Keratinocyte (primary cell): ENCODE data around the gene VWC2L. TPM values are rescaled to one million over a fixed set of nuclear protein-coding genes. Genes with fewer than 3 reads are reported as not detected.

Source experiments
- DNase-seq: peaks from one replicate; pipeline ENCODE4 v3.0.0-alpha.2; 2011; ENCODE audit warnings: low read depth, missing footprints, low spot score
- FAIRE-seq: peaks from 2 replicates; lab custom pipeline; 2011; peaks lifted over from hg19 to GRCh38; lab: Jason Lieb, UNC
- H2AFZ ChIP-seq: 2 replicates; pipeline ENCODE4 v1.6.0; 2012; ENCODE audit warnings: low read length, control low read depth, inconsistent platforms; ENCODE audit not compliant: control insufficient read depth
- H3K27ac ChIP-seq: 2 replicates; pipeline ENCODE4 v1.5.1; 2011; ENCODE audit warnings: low read length; ENCODE audit not compliant: control insufficient read depth, insufficient read depth
- H3K27me3 ChIP-seq: 3 replicates; pipeline ENCODE4 v1.6.0; 2011; ENCODE audit warnings: low read length; ENCODE audit not compliant: control insufficient read depth, insufficient read depth; ENCODE audit errors: extremely low read depth
- H3K36me3 ChIP-seq, 2 experiments: 2 replicates in 1 of 2; 3 replicates in 1 of 2; pipeline ENCODE4 v1.5.1; 2011; ENCODE audit warnings: low read length in 2 of 2, mild to moderate bottlenecking in 1 of 2; ENCODE audit not compliant: control insufficient read depth in 2 of 2, insufficient read depth in 2 of 2; ENCODE audit errors: extremely low read depth in 1 of 2
- H3K4me1 ChIP-seq: 3 replicates; pipeline ENCODE4 v1.5.1; 2011; ENCODE audit warnings: low read length; ENCODE audit not compliant: control insufficient read depth, insufficient read depth; ENCODE audit errors: extremely low read depth
- H3K4me2 ChIP-seq: 3 replicates; pipeline ENCODE4 v1.6.0; 2011; ENCODE audit warnings: low read depth, low read length; ENCODE audit not compliant: control insufficient read depth, insufficient read depth; ENCODE audit errors: extremely low read depth
- H3K4me3 ChIP-seq, 3 experiments: fragments of 200-600 bp in 1 of 3; sonication (generic) in 1 of 3; 2 replicates in 2 of 3; 3 replicates in 1 of 3; pipeline ENCODE4 v1.5.1; 2011 to 2016; ENCODE audit warnings: low read length in 3 of 3, mild to moderate bottlenecking in 3 of 3, control low read depth in 2 of 3, inconsistent platforms in 1 of 3, low read depth in 1 of 3, mixed read lengths in 1 of 3, mixed run types in 1 of 3, moderate library complexity in 1 of 3; ENCODE audit not compliant: control insufficient read depth in 2 of 3, insufficient read depth in 2 of 3; ENCODE audit errors: extremely low read depth in 1 of 3
- H3K79me2 ChIP-seq: 2 replicates; pipeline ENCODE4 v1.6.0; 2012; ENCODE audit warnings: low read length; ENCODE audit not compliant: control insufficient read depth, insufficient read depth
- H3K9ac ChIP-seq: 3 replicates; pipeline ENCODE4 v1.6.0; 2011; ENCODE audit warnings: low read length; ENCODE audit not compliant: control insufficient read depth, insufficient read depth; ENCODE audit errors: extremely low read depth
- H3K9me1 ChIP-seq: 3 replicates; pipeline ENCODE4 v1.6.0; 2011; ENCODE audit warnings: low read length; ENCODE audit not compliant: control insufficient read depth, insufficient read depth; ENCODE audit errors: extremely low read depth
- H3K9me3 ChIP-seq: 2 replicates; pipeline ENCODE4 v1.5.1; 2012; ENCODE audit warnings: low read depth, low read length; ENCODE audit not compliant: control insufficient read depth
- H4K20me1 ChIP-seq: 3 replicates; pipeline ENCODE4 v1.6.0; 2011; ENCODE audit warnings: low read length; ENCODE audit not compliant: control insufficient read depth, insufficient read depth; ENCODE audit errors: extremely low read depth
- EZH2 ChIP-seq: IDR thresholded peaks from one replicate; pipeline ENCODE4 v1.6.1; 2012; ENCODE audit warnings: inconsistent platforms, mild to moderate bottlenecking, low read length, moderate library complexity
- dilution Hi-C: fragments of 300-500 bp; cut with MboI; formaldehyde crosslinking; loops from one replicate; pipeline ENCODE4 v1.7.0; 2020; ENCODE audit warnings: low sequenced_read_pairs; ENCODE audit not compliant: extremely low pct_ligation_motif_present
- polyA plus RNA-seq, 5 experiments: library from polyadenylated mRNA; depleted of rRNA in 3 of 5; stranded (reverse) in 3 of 5; stranded (forward) in 1 of 5; unstranded in 1 of 5; fragments of >200 nt; gene quantifications; 1 replicate in 1 of 5; 2 replicates in 3 of 5; 3 replicates in 1 of 5; pipeline versions ENCODE4 v1.2.1 to v1.2.3, GENCODE V29; 2011 to 2012; ENCODE audit warnings: missing spikeins in 2 of 5, low read depth in 1 of 5, low replicate concordance in 1 of 5
- TF ChIP-seq, protein P1 (sequence below), 3 experiments: IDR thresholded peaks in 1 of 3; conservative IDR thresholded peaks in 1 of 3; optimal IDR thresholded peaks in 1 of 3; 2 replicates in 2 of 3; 3 replicates in 1 of 3; pipeline versions ENCODE3 to v1.5.1; 2011; ENCODE audit warnings: low read length in 3 of 3, mild to moderate bottlenecking in 3 of 3, moderate library complexity in 2 of 3, control low read depth in 1 of 3, inconsistent platforms in 1 of 3; ENCODE audit not compliant: insufficient read depth in 2 of 3; ENCODE audit errors: extremely low read depth in 1 of 3

The VWC2L gene
- polyA plus RNA-seq, 1 donor (not counting 4 experiments of a cell fraction or from before 2014, with no cell fraction given) = not detected

DNA sequence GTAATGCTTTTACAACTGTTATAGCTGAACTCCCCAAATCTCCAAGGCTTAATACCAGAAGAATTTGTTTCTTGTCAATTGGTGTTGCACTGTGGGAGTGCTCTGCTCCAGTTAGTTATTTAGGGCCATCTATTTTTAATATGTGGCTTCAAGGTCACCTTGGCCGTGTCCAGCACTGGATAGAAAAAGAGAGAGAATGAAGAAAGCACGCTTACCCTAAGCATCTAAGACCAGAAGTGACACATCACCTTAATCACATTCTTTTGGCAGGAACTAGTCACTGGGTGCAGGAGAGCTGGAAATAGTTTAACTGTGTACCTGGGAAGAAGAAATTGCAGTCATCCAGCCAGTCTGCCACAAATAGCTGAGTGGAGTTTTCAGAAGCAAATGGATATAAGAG is 78.8 kb downstream of the VWC2L start:
- Histone ChIP-seq H3K9ac (no peak overlapping the region), H3K79me2 (no peaks in the 10 kb centered on the region), H3K4me2 (no peak overlapping the region), H2AFZ (no peak overlapping the region), H3K4me1 (no peaks in the 10 kb centered on the region), H3K4me3 (no peak overlapping the region), H3K36me3 (no peaks in the 10 kb centered on the region), H3K9me1 (no peaks in the 10 kb centered on the region), H3K9me3 (no peaks in the 10 kb centered on the region), H3K27me3 (no peaks in the 10 kb centered on the region), H3K27ac (no peak overlapping the region), H4K20me1 (no peaks in the 10 kb centered on the region)
- DNase-seq (no peak), FAIRE-seq (no peak)
- dilution Hi-C loops = no loop called here
- no peak for TF ChIP-seq EZH2
- TF ChIP-seq, protein P1, sequence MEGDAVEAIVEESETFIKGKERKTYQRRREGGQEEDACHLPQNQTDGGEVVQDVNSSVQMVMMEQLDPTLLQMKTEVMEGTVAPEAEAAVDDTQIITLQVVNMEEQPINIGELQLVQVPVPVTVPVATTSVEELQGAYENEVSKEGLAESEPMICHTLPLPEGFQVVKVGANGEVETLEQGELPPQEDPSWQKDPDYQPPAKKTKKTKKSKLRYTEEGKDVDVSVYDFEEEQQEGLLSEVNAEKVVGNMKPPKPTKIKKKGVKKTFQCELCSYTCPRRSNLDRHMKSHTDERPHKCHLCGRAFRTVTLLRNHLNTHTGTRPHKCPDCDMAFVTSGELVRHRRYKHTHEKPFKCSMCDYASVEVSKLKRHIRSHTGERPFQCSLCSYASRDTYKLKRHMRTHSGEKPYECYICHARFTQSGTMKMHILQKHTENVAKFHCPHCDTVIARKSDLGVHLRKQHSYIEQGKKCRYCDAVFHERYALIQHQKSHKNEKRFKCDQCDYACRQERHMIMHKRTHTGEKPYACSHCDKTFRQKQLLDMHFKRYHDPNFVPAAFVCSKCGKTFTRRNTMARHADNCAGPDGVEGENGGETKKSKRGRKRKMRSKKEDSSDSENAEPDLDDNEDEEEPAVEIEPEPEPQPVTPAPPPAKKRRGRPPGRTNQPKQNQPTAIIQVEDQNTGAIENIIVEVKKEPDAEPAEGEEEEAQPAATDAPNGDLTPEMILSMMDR (optimal IDR thresholded peaks at IDR 0.05 in 1 of 3, IDR thresholded peaks at IDR 0.05 in 1 of 3, conservative IDR thresholded peaks at IDR 0.05 in 1 of 3; ENCODE audit: extremely low read depth in 1 of 3, insufficient read depth in 2 of 3, low read length in 3 of 3) = no peak

DNA sequence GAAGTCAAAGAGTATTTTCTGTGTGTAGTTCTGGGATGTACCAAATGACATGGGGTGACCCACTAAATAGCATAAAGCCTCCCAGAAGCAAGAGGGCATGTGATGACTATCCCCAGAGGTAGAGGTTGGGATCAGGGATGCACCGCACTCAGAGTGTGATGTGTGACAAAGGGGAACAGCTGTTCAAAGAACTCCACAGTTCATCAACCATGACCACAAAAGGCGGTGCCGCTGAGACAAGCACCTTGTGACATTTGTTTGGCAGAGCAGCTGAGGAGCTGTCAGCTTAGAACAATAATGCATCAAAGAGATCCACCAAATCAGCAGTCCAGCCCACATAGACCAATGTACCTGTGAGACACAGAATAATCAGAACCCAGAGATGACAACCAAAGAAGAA is 81.3 kb downstream of the VWC2L start:
- H3K9me1 ChIP-seq = no peaks in the 10 kb centered on the region
- dilution Hi-C loops = no loop called here

More for the DNA sequence above, 81.3 kb downstream of the VWC2L start:
- H3K27me3 ChIP-seq = no peaks in the 10 kb centered on the region
- no peak overlapping the region for H3K9ac ChIP-seq
- no peak overlapping the region for H3K4me3 ChIP-seq
- FAIRE-seq (no peak), DNase-seq (no peak)
- no peaks in the 10 kb centered on the region for H3K36me3 ChIP-seq
- no peaks in the 10 kb centered on the region for H3K4me1 ChIP-seq
- H3K4me2 ChIP-seq = no peak overlapping the region
- no peak overlapping the region for H3K27ac ChIP-seq
- H2AFZ ChIP-seq = no peak overlapping the region
- H4K20me1 ChIP-seq = no peaks in the 10 kb centered on the region
- no peaks in the 10 kb centered on the region for H3K9me3 ChIP-seq
- H3K79me2 ChIP-seq = no peaks in the 10 kb centered on the region
- TF ChIP-seq, protein P1 (optimal IDR thresholded peaks at IDR 0.05 in 1 of 3, IDR thresholded peaks at IDR 0.05 in 1 of 3, conservative IDR thresholded peaks at IDR 0.05 in 1 of 3; ENCODE audit: extremely low read depth in 1 of 3, insufficient read depth in 2 of 3, low read length in 3 of 3) = no peak
- TF ChIP-seq EZH2 = no peak
